GM19372 (cell line): ENCODE results near the gene SLC37A3.
"Not testable (repeated sequence)": the region's sequence is repeated elsewhere in the genome, so short reads cannot be mapped to it uniquely, and the experiment has no call there.

Source experiments
- ATAC-seq: cut with Tn5 transposase; IDR thresholded peaks from one replicate; pipeline ENCODE4 v1.9.1; 2021; ENCODE audit warnings: mild to moderate bottlenecking, low read depth, moderate library complexity; ENCODE audit not compliant: unreplicated experiment

Gene SLC37A3

GRCh38 chr7:140315498-140316164, 82.7 kb downstream of the SLC37A3 start:
- ATAC-seq, result no peak

- no peak for ATAC-seq
Measured at GRCh38 chr7:140314573-140315480, 83.5 kb downstream of the SLC37A3 start.

GRCh38 chr7:140312141-140312846, 86.0 kb downstream of the SLC37A3 start:
- ATAC-seq, result no peak

GRCh38 chr7:140311128-140311527, 87.2 kb downstream of the SLC37A3 start:
- not testable (repeated sequence) for ATAC-seq

- ATAC-seq, result no peak
Measured at GRCh38 chr7:140310337-140311002, 87.9 kb downstream of the SLC37A3 start.

- no peak for ATAC-seq
Measured at GRCh38 chr7:140308060-140308459, 90.3 kb downstream of the SLC37A3 start.

- no peak for ATAC-seq
Measured at GRCh38 chr7:140304191-140304799, 94.0 kb downstream of the SLC37A3 start.

GRCh38 chr7:140300243-140301136, 97.8 kb downstream of the SLC37A3 start:
- no peak for ATAC-seq

- no peak for ATAC-seq
Measured at GRCh38 chr7:140298213-140298612, 100.1 kb downstream of the SLC37A3 start.

GRCh38 chr7:140297192-140297591, 101.1 kb downstream of the SLC37A3 start:
- no peak for ATAC-seq

- no peak for ATAC-seq
Measured at GRCh38 chr7:140295224-140295738, 103.0 kb downstream of the SLC37A3 start.

GRCh38 chr7:140294454-140294853, 103.9 kb downstream of the SLC37A3 start:
- no peak for ATAC-seq

- ATAC-seq, result no peak
Measured at GRCh38 chr7:140292438-140292837, 105.9 kb downstream of the SLC37A3 start.

- ATAC-seq, result no peak
Measured at GRCh38 chr7:140289804-140290203, 108.5 kb downstream of the SLC37A3 start.

GRCh38 chr7:140287988-140288387, 110.3 kb downstream of the SLC37A3 start:
- no peak for ATAC-seq

GRCh38 chr7:140285938-140286337, 112.4 kb downstream of the SLC37A3 start:
- no peak for ATAC-seq

GRCh38 chr7:140284062-140284461, 114.3 kb downstream of the SLC37A3 start:
- no peak for ATAC-seq
